ENCODE measurements around the gene SLC12A4. TPM values are rescaled to one million over a fixed set of nuclear protein-coding genes. Genes with fewer than 3 reads are reported as not detected.

The SLC12A4 gene
- total RNA-seq, 1 experiment from 2014 or later = 35.8 TPM

DNA sequence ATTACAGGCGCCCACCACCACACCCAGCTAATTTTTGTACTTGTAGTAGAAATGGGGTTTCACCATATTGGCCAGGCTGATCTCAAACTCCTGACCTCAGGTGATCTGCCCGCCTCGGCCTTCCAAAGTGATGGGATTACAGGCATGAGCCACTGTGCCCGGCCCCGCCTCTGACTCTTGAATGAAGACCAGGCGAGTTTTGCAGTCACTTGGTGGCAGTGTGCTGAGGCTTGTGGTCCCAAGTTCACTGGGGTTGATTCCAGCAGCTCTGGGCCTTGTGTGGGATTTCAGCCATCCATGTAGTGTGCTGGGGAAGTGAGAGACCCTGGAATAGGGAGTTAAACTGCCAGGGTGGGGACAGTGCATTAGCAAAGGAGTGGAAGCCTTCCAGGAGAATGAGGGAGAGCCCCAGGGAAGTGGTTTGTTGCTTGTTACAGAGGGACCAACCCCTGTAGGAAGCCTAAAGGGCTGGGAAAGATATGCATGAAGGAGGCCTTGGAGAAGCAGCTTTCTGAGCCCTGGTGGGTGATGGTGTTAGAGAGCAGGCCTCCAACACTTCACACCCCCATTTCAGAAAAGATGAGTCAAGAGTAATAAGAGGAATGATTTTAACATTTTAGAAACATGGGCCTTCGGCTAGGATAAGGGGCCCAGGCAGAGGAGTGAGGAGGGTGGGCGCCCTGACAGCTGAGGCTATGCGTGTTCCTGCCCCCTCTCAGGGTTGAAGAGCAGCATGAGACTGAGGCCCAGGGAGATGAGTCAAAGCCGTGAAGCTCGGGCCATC is 60.8 kb downstream of the SLC12A4 start:
- DNase-seq (ENCODE audit: extremely low read depth, low read depth) = no peak

DNA sequence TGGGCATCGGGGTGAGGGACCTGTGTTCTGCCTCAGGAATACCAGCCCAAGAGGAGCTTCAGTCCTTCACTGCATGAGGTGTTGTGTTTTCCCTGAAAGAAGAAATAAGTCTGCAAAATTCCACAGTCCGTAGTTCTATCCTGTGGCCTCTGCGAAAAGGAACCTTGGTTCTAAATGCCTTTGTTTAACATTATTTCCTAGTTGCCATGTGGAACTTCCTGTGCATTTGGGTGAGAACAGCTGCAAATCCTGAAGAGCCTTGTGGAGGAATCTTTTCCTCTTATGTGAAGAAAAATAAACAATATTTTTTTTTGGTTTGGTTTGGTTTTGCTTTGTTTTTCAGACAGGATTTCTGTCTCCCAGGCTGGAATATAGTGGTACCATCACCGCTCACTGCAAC is 65.6 kb downstream of the SLC12A4 start:
- no peak for DNase-seq (ENCODE audit: extremely low read depth, low read depth)

DNA sequence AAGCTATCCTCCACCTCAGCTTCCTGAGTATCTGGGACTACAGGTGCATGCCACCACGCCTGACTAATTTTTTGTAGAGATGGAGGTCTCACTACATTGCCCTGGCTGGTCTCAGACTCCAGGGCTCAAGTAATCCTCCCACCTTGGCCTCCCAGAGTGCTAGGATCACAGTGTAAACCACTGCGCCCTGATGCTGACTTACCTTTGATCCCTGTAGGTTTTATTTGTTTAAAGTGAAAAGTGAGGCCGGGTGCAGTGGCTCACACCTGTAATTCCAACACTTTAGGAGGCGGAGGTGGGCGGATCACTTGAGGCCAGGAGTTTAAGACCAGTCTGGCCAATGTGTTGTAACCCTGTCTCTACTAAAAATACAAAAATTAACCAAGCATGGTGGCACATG is 66.7 kb downstream of the SLC12A4 start:
- DNase-seq (ENCODE audit: extremely low read depth, low read depth) = no peak

DNA sequence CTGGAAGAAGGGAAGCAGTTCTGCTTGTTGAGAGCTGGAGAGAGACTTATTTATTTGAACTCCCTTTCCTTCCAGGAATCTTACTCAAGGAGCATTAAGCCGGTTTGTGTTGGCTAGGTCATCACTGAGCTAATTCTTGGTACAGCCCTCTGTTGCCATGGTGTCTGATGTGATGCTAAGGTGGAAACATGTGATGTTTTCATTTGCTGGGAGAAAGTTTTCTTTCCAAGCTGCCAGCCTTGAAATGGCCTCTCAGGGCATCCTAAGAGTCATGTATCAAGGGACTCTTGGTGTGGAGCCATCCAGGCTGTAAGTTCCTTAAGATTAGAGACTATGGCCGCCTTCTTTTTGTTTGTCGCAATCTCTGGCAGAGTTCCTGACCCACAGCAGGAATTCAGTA is 71.2 kb downstream of the SLC12A4 start:
- DNase-seq (ENCODE audit: extremely low read depth, low read depth) = no peak

DNA sequence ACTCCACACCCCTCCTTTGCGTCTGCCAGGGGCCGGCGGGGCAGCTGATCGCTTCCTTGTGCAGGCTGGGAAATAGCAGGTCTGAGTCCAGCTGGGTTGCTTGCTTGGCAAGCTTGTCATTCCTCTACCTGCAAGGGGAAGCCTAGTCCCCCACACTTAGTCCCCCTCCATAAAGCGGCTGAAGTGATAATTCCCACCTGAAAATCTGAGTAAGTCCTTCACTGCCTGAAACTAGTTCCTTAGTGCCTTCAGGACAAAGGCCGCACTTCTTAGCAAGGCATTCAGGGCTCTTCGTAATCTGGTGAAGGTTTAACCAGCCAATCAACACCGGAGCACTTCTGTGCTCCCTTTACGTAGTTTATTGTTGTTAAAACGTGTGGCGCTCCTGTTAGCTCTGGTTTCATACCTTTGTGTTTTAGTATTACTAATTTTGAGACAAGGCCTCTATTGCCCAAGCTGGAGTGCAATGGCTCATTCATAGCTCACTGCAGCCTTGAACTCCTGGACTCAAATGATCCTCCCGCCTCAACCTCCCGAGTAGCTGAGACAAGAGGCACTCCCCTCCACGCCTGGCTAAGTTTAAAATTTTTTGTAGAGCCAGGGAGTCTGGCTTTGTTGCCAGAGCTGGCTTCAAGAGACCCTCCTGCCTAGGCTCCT is 74.6 kb downstream of the SLC12A4 start:
- no peak for DNase-seq (ENCODE audit: extremely low read depth, low read depth)

Small RNA genes lying within 50 kb of the gene (small RNA-seq; reads per million reads assigned to genes)
- 0 reads per million in 2 experiments for gene RNU6-359P

Other genes starting within 250 kb of the SLC12A4 start
- 15.0 and 17.4 TPM in 2 replicates for gene GFOD2, start 249.3 kb downstream of the SLC12A4 start, total RNA-seq (2014; rRNA removed; shearing (Covaris generic))
- 6.8 and 8.2 TPM in 2 replicates for gene RANBP10, start 162.1 kb downstream of the SLC12A4 start, total RNA-seq (2014; rRNA removed; shearing (Covaris generic))
- gene TSNAXIP1, start 161.7 kb downstream of the SLC12A4 start, total RNA-seq (2014; rRNA removed; shearing (Covaris generic)) = 0.45 TPM in 1 of 2 replicates, not detected in the other
- gene THAP11, start 126.3 kb downstream of the SLC12A4 start, total RNA-seq (2014; rRNA removed; shearing (Covaris generic)) = 43.6 and 49.4 TPM in 2 replicates
- 260 and 267 TPM in 2 replicates for gene NUTF2, start 121.7 kb downstream of the SLC12A4 start, total RNA-seq (2014; rRNA removed; shearing (Covaris generic))
- gene CENPT, start 120.9 kb downstream of the SLC12A4 start, total RNA-seq (2014; rRNA removed; shearing (Covaris generic)) = 26.4 and 28.4 TPM in 2 replicates
- 52.6 and 55.4 TPM in 2 replicates for gene EDC4, start 95.6 kb downstream of the SLC12A4 start, total RNA-seq (2014; rRNA removed; shearing (Covaris generic))
- gene NRN1L, start 83.8 kb downstream of the SLC12A4 start, total RNA-seq (2014; rRNA removed; shearing (Covaris generic)) = 0.87 and 1.9 TPM in 2 replicates
- 5.3 and 6.5 TPM in 2 replicates for gene PSKH1, start 75.4 kb downstream of the SLC12A4 start, total RNA-seq (2014; rRNA removed; shearing (Covaris generic))
- gene CTRL, start 36.8 kb downstream of the SLC12A4 start, total RNA-seq (2014; rRNA removed; shearing (Covaris generic)) = 1.4 and 2.0 TPM in 2 replicates
- 28.7 and 34.9 TPM in 2 replicates for gene PSMB10, start 31.8 kb downstream of the SLC12A4 start, total RNA-seq (2014; rRNA removed; shearing (Covaris generic))
- gene LCAT, start 24.5 kb downstream of the SLC12A4 start, total RNA-seq (2014; rRNA removed; shearing (Covaris generic)) = 4.6 and 8.4 TPM in 2 replicates
- gene DPEP3, start 11.9 kb upstream of the SLC12A4 start, total RNA-seq (2014; rRNA removed; shearing (Covaris generic)) = not detected in 2 replicates
- gene DPEP2, start 30.8 kb upstream of the SLC12A4 start, total RNA-seq (2014; rRNA removed; shearing (Covaris generic)) = not detected in 2 replicates
- gene DPEP2NB, start 47.3 kb upstream of the SLC12A4 start, total RNA-seq (2014; rRNA removed; shearing (Covaris generic)) = not detected in 2 replicates
- gene DDX28, start 54.6 kb upstream of the SLC12A4 start, total RNA-seq (2014; rRNA removed; shearing (Covaris generic)) = 20.1 and 22.7 TPM in 2 replicates
- gene DUS2, start 54.6 kb upstream of the SLC12A4 start, total RNA-seq (2014; rRNA removed; shearing (Covaris generic)) = 34.5 and 39.4 TPM in 2 replicates
- gene NFATC3, start 116.7 kb upstream of the SLC12A4 start, total RNA-seq (2014; rRNA removed; shearing (Covaris generic)) = 29.5 and 31.3 TPM in 2 replicates